GM18511 (cell line): ENCODE measurements around the gene IL3.
"Not testable (repeated sequence)": the region's sequence is repeated elsewhere in the genome, so short reads cannot be mapped to it uniquely, and the experiment has no call there.

Source experiments
- ATAC-seq: cut with Tn5 transposase; IDR thresholded peaks from one replicate; pipeline ENCODE4 v1.9.1; 2021; ENCODE audit warnings: mild to moderate bottlenecking, moderate library complexity; ENCODE audit not compliant: unreplicated experiment

The IL3 gene

DNA sequence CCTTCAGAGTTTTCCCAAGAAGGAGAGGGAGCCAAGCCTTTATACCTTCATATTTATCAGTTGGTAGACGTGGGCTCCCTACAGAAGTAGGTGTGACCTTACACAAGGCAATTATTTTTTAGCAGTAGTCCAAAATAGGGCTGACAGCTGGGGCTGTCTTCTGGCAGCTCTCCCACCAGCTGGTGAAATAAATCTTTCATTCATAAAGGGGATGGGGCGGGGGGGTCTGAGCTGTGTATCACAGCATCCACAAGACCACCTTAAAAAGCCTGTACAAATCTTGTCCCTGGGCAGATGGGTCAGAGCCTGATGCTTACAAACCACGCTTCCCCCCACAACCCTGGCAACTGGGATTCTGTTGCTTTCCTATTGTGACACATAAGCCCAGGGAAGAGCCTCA is 32.8 kb downstream of the IL3 start:
- no peak for ATAC-seq

DNA sequence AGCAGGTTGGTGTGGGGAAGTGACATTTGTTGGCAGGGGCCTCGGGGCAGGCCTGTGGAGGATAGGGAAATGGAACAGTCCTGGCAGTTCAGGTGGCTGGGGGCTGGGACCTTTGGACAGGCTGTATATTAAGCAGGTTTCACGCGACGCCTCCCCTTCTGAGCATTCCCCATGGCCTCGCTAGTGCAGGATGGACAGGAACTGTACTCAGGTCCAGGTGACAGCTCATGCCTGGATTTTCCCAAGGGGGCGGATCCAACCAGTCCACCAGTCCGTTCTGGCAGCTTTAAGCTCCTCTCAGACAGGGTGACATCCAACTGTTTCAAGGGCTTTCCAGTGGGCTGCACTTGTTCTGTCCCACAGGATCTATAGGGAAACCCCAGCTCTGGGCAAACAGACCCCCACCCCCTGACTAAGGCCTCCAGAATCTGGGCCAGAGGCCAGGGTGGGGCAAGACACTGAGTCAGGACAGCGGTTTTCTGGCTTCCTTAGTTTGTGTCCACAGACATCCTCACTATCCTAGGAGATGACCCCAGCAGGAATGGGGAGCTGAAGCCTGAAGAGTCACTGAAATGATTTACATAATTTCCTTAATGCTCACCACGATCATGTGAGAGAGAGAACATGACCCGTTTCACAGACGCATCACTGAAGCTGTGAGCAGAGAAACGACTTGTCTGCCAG is 34.1 kb downstream of the IL3 start:
- no peak for ATAC-seq

DNA sequence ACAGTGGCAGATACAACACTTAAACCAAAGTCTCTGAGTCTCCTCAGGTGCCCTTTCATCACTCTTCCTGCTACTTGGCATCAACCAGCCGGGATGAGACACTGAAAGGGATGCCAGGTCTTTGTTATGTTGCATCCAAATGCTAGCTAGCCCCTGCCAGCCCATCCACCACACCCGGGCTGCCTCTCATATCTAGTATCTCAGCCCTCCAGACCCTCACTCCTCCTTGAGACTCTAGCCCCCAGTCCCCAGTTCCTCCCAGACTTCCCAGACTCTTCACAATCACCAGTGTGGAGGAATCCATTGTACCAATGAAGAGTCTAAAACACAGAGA is 34.6 kb downstream of the IL3 start:
- no peak for ATAC-seq

GRCh38 chr5:132095424-132095972 is 35.0 kb downstream of the IL3 start:
- ATAC-seq, result no peak

GRCh38 chr5:132096904-132097303 is 36.4 kb downstream of the IL3 start:
- no peak for ATAC-seq

GRCh38 chr5:132098151-132098594 is 37.7 kb downstream of the IL3 start:
- no peak for ATAC-seq

DNA sequence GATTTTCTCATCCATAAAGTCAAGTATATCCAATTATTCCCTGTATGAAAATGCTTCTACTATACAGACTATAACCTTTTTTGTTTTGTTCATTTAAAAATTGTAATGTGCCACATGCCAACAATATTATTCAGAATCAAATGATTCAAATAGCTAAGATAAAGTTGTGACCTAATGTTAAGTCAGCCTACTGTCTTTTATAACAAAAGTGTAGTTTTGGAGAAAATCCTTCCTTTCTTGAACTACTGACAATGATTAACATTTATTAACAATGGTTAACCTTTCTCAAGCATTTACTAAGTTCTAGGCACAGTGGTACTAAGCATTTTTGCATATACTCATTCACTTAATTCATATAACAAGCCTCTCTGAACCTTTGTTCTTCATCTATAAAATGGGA is 38.2 kb downstream of the IL3 start:
- ATAC-seq, result no peak

GRCh38 chr5:132099076-132099748 is 38.8 kb downstream of the IL3 start:
- peak; percentile 50 for ATAC-seq

DNA sequence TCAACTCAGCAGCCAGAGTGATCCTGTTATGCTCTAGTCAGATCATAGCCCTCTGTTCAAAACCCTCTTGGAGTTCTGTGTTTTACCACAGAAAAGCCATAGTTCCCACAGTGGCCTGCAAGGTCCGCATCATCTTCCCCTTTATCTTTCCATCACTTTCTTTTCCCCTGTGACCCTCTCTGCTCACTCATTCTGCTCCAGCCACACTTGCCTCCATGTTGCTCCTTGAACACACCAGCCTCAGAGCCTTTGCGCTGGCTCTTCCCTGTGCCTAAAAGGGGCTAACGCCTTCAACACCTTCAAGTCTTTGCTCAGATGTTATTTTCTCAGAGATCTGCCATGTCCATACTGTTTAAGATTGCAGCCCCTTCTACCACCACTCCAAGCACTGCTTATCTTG is 39.5 kb downstream of the IL3 start:
- no peak for ATAC-seq

- peak; percentile 30 for ATAC-seq
Measured at GRCh38 chr5:132100672-132101261, 40.3 kb downstream of the IL3 start.

- ATAC-seq, result no peak
Measured at GRCh38 chr5:132101385-132101880, 41.0 kb downstream of the IL3 start.

- ATAC-seq, result no peak
Measured at GRCh38 chr5:132102101-132102701, 41.7 kb downstream of the IL3 start.

DNA sequence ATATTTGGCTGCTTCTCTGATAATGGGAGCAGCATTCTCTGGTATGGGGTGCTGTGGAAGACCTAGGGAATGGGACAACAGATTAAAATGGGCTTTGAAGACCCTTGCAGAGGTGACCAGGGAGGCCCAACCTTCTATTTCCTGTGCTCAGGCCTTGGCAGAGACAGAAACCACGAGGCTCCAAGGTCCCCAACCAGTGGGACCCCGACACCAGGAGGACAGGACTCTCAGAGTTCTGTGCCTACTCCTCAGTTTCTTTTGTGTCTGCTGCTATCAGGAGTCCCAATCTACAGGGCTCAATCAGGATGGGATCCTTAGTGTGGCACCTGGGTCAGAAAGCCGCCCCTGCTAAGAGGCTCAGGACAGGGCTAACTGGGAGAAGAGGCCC is 42.5 kb downstream of the IL3 start:
- no peak for ATAC-seq

GRCh38 chr5:132103332-132103951 is 43.0 kb downstream of the IL3 start:
- peak; percentile 76 for ATAC-seq

GRCh38 chr5:132103969-132104391 is 43.5 kb downstream of the IL3 start:
- ATAC-seq, result peak; percentile 22

DNA sequence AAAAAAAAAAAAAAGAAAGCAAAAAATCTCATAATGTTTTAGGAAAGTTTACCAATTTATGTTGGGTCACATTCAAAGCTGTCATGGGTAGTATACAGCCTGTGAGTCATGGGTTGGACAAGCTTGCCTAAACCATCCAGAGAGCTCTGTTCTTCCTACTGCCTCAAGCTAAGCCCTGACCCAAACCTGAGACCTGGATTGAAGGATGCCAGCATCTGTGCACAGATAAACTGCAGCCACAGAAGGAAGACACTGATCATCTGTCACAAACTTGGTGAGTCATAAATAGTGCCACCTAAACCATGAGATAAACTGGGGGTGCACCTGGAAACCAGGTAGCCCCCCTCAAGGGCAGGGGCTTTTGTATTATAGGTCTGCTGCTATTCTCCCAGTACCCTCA is 44.1 kb downstream of the IL3 start:
- no peak for ATAC-seq

DNA sequence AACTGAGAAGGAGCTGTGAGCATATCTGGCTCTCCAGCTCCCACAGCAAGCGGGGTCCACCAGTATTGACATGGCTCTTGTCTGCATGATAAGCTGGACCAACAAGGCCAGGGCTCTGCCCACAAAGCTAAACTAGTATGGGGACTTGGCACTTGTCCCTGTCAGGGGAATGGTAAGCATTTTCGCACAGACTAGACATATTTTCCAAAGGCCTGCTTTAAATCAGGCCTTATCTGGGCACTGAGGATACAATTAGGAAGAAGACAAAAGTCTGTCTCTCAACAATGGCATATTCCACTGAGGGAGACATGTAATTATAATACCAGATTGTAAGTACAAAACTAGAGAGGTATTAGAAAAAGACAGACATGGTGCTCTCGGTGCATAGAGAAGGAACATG is 45.2 kb downstream of the IL3 start:
- ATAC-seq, result no peak

- not testable (repeated sequence) for ATAC-seq
Measured at GRCh38 chr5:132108495-132108894, 48.0 kb downstream of the IL3 start.

DNA sequence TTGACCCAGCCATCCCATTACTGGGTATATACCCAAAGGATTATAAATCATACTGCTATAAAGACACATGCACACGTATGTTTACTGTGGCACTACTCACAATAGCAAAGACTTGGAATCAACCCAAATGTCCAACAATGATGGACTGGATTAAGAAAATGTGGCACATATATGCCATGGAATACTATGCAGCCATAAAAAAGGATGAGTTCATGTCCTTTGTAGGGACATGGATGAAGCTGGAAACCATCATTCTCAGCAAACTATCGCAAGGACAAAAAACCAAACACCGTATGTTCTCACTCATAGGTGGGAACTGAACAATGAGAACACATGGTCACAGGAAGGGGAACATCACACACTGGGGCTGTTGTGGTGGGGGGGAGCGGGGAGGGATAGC is 48.5 kb downstream of the IL3 start:
- ATAC-seq, result not testable (repeated sequence)

GRCh38 chr5:132109494-132110053 is 49.1 kb downstream of the IL3 start:
- no peak for ATAC-seq

- ATAC-seq, result no peak
Measured at GRCh38 chr5:132110195-132110594, 49.7 kb downstream of the IL3 start.
